Transverse colon (tissue), 4 donors: ENCODE results near the gene GAREM1. TPM values are rescaled to one million over a fixed set of nuclear protein-coding genes. Genes with fewer than 3 reads are reported as not detected.

Source experiments
- DNase-seq: peaks from one replicate; pipeline ENCODE4 v3.0.0-alpha.2; 2019
- H3K27ac ChIP-seq, 4 donors: fragments of 200-600 bp; sonication (generic); 2 replicates each; pipeline ENCODE4 v1.5.1; 2016 to 2018; ENCODE audit warnings: inconsistent platforms in 4 of 4
- H3K27me3 ChIP-seq: fragments of 200-600 bp; sonication (generic); 2 replicates; pipeline ENCODE4 v1.5.1; 2017; ENCODE audit warnings: inconsistent platforms
- H3K36me3 ChIP-seq, 4 donors: fragments of 200-600 bp; sonication (generic); 2 replicates each; pipeline ENCODE4 v1.5.1; 2017 to 2019; ENCODE audit warnings: inconsistent platforms in 4 of 4
- H3K4me1 ChIP-seq, 4 donors: fragments of 200-600 bp; sonication (generic); 2 replicates each; pipeline ENCODE4 v1.5.1; 2017 to 2020; ENCODE audit warnings: inconsistent platforms in 4 of 4
- H3K4me3 ChIP-seq, 4 donors: fragments of 200-600 bp; sonication (generic); 1 replicate in 1 of 4; 2 replicates in 3 of 4; pipeline versions ENCODE4 v1.5.1 to v1.6.1; 2017 to 2019; ENCODE audit warnings: inconsistent platforms in 4 of 4
- H3K9me3 ChIP-seq, 2 donors: fragments of 200-600 bp; sonication (generic); 2 replicates each; pipeline ENCODE4 v1.5.1; 2017 to 2019; ENCODE audit warnings: inconsistent platforms in 2 of 2
- CTCF ChIP-seq, 5 experiments: fragments of 200-600 bp in 3 of 5; fragments of 450-650 bp in 2 of 5; sonication (generic) in 3 of 5; IDR thresholded peaks; 1 replicate in 2 of 5; 2 replicates in 3 of 5; pipeline ENCODE4 v1.5.1; 2016 to 2017; ENCODE audit warnings: antibody characterized with exemption in 5 of 5, inconsistent platforms in 3 of 5, mild to moderate bottlenecking in 2 of 5, moderate library complexity in 1 of 5
- EP300 ChIP-seq: sonication (generic); formaldehyde crosslinking; IDR thresholded peaks from one replicate; pipeline ENCODE4 v1.6.1; 2017; ENCODE audit warnings: antibody characterized with exemption, low read depth
- POLR2A ChIP-seq: fragments of 450-650 bp; IDR thresholded peaks from one replicate; pipeline ENCODE4 v1.6.1; 2016; ENCODE audit warnings: antibody characterized with exemption, mild to moderate bottlenecking, moderate library complexity
- POLR2AphosphoS5 ChIP-seq, 3 donors: sonication (generic); formaldehyde crosslinking; IDR thresholded peaks; one replicate each; pipeline ENCODE4 v1.6.1; 2016; ENCODE audit warnings: antibody characterized with exemption in 3 of 3
- WGBS, 2 donors: methylation state at CpG; one replicate each; pipeline ENCODE4 v1.1.5; 2018; ENCODE audit warnings: low coverage in 1 of 2; 5-methylcytosine and 5-hydroxymethylcytosine counted together
- in situ Hi-C, 4 donors: fragments of 200-750 bp; cut with MboI; loops; one replicate each; pipeline versions ENCODE4 v1.15.0 to v1.15.1; 2017; ENCODE audit warnings: low sequenced_read_pairs in 3 of 4, low pct_ligation_motif_present in 1 of 4, low pct_unique_long_range_greater_than_20kb in 1 of 4
- intact Hi-C: fragments of 100-400 bp; cut with DNase I; formaldehyde crosslinking; loops from one replicate; pipeline ENCODE4 v1.15.1; 2023; ENCODE audit warnings: low total_unique reads
- total RNA-seq, 4 donors: library from RNA; depleted of rRNA; stranded (reverse); fragments of >200 nt; gene quantifications; one replicate each; pipeline ENCODE4 v1.1.0, GENCODE V29; 2016

Gene GAREM1
- 10 to 100 TPM in 3 of 4 donors, 1 to 10 TPM in 1; 7.9 to 47.6 (median 25.9) TPM for total RNA-seq

- DNase-seq: peak; percentile 96
- Histone ChIP-seq H3K27me3 (no peaks in the 10 kb centered on the region), H3K4me3 (peak within 1 kb of the TSS; percentile 52 to 91 (median 77)), H3K27ac (peak within 1 kb of the TSS; percentile 88 to 94 (median 92)), H3K4me1 (peaks cover 0 to 34% (median 13%) of the 10 kb centered on the region in 4 donors), H3K36me3 (no peaks in the 10 kb centered on the region), H3K9me3 (no peaks in the 10 kb centered on the region)
- in situ Hi-C loops: loop anchor here (10.0 to 25.0 kb wide), 8 partner anchors 54 to 316 kb away; no protein-coding TSS in a partner anchor
- TF ChIP-seq CTCF (IDR thresholded peaks at IDR 0.05): peak; percentile 47 to 77 (median 65)
- TF ChIP-seq EP300: no peak
- peak; percentile 80 for TF ChIP-seq POLR2A
- TF ChIP-seq POLR2AphosphoS5 (IDR thresholded peaks at IDR 0.05): peak; percentile 97 to 99 (median 98)
- intact Hi-C loops: loop anchor here (5.0 to 10.0 kb wide), 2 partner anchors 184 to 306 kb away; no protein-coding TSS in a partner anchor
- 3 to 20% methylated on average over 1 to 31 of the region's 82 CpGs for whole genome bisulfite sequencing, 2 donors
Observed at GRCh38 chr18:32470714-32471633, at the start of gene GAREM1. TSS of gene GAREM1 (minus strand) at chr18:32470882. CDS start at chr18:32470428, 454 bp downstream.

- in situ Hi-C loops: no loop called here
- 84 to 90% methylated on average over 5 to 7 of the region's 7 CpGs for WGBS, 2 donors
- no peak for DNase-seq
- TF ChIP-seq POLR2AphosphoS5 (IDR thresholded peaks at IDR 0.05) (no peak), CTCF (IDR thresholded peaks at IDR 0.05) (no peak), POLR2A (no peak), EP300 (no peak)
- Histone ChIP-seq H3K27me3 (no peaks in the 10 kb centered on the region), H3K9me3 (no peaks in the 10 kb centered on the region), H3K4me3 (no peak overlapping the region), H3K36me3 (no peaks in the 10 kb centered on the region), H3K27ac (no peak overlapping the region), H3K4me1 (no peaks in the 10 kb centered on the region)
- intact Hi-C loops: no loop called here
Observed at GRCh38 chr18:32511147-32511546, 40.5 kb upstream of the GAREM1 start.

GRCh38 chr18:32509111-32509510, 38.4 kb upstream of the GAREM1 start:
- intact Hi-C loops: no loop called here
- 72 to 88% methylated on average over 3 of the region's 3 CpGs for WGBS, 2 donors

More at GRCh38 chr18:32509111-32509510, 38.4 kb upstream of the GAREM1 start:
- H3K9me3 ChIP-seq: no peaks in the 10 kb centered on the region
- no peak for TF ChIP-seq POLR2AphosphoS5 (IDR thresholded peaks at IDR 0.05)
- no peak for TF ChIP-seq EP300
- no peak for TF ChIP-seq POLR2A
- no peak for TF ChIP-seq CTCF (IDR thresholded peaks at IDR 0.05)
- DNase-seq: no peak
- H3K4me3 ChIP-seq: no peak overlapping the region
- no peaks in the 10 kb centered on the region for H3K36me3 ChIP-seq
- no peaks in the 10 kb centered on the region for H3K27me3 ChIP-seq
- no peaks in the 10 kb centered on the region for H3K4me1 ChIP-seq
- no peak overlapping the region for H3K27ac ChIP-seq
- in situ Hi-C loops: no loop called here
